Endodermal cell (in vitro differentiated cells): ENCODE results near the gene PTPRE. TPM values are rescaled to one million over a fixed set of nuclear protein-coding genes. Genes with fewer than 3 reads are reported as not detected.

Experiments
- DNase-seq: peaks from one replicate; pipeline ENCODE4 v3.0.0-alpha.2; 2017
- H3K27ac ChIP-seq: 2 replicates; pipeline ENCODE4 v1.5.1; 2013; ENCODE audit warnings: mild to moderate bottlenecking, low read depth, low read length, moderate library complexity
- H3K27me3 ChIP-seq: 2 replicates; pipeline ENCODE4 v1.6.1; 2013; ENCODE audit warnings: mild to moderate bottlenecking, low read length, moderate library complexity; ENCODE audit not compliant: insufficient read depth, control insufficient read depth, poor library complexity, severe bottlenecking
- H3K36me3 ChIP-seq: 2 replicates; pipeline ENCODE4 v1.7.0; 2013; ENCODE audit warnings: mild to moderate bottlenecking, low read length, moderate library complexity; ENCODE audit not compliant: control insufficient read depth, insufficient read depth
- H3K4me1 ChIP-seq: one replicate; pipeline ENCODE4 v1.7.0; 2013; ENCODE audit warnings: low read length; ENCODE audit not compliant: control insufficient read depth, insufficient read depth
- H3K4me3 ChIP-seq: 2 replicates; pipeline ENCODE4 v1.5.1; 2013; ENCODE audit warnings: mild to moderate bottlenecking, low read length, moderate library complexity
- H3K9ac ChIP-seq: 2 replicates; pipeline ENCODE4 v1.6.1; 2013; ENCODE audit warnings: mild to moderate bottlenecking, low read length, moderate library complexity; ENCODE audit not compliant: poor library complexity, severe bottlenecking; ENCODE audit errors: extremely low read depth
- H3K9me3 ChIP-seq: 2 replicates; pipeline ENCODE4 v1.6.1; 2013; ENCODE audit warnings: mild to moderate bottlenecking, low read length, moderate library complexity; ENCODE audit not compliant: control insufficient read depth
- H3K27ac Mint-ChIP-seq: 2 replicates; pipeline ENCODE4 v1.8.0; 2020; ENCODE audit warnings: mixed read lengths
- H3K27me3 Mint-ChIP-seq: 2 replicates; pipeline ENCODE4 v1.8.0; 2021; ENCODE audit warnings: mild to moderate bottlenecking, mixed read lengths; ENCODE audit not compliant: insufficient read depth
- H3K36me3 Mint-ChIP-seq: 2 replicates; pipeline ENCODE4 v1.8.0; 2020; ENCODE audit warnings: low read depth, mixed read lengths
- H3K4me1 Mint-ChIP-seq: 2 replicates; pipeline ENCODE4 v1.8.0; 2020; ENCODE audit warnings: mixed read lengths
- H3K4me3 Mint-ChIP-seq: 2 replicates; pipeline ENCODE4 v1.8.0; 2020; ENCODE audit warnings: mild to moderate bottlenecking, moderate library complexity, mixed read lengths
- H3K9me3 Mint-ChIP-seq: 2 replicates; pipeline ENCODE4 v1.8.0; 2020; ENCODE audit warnings: mild to moderate bottlenecking, mixed read lengths
- CTCF ChIP-seq: fragments of 200-600 bp; sonication (generic); conservative IDR thresholded peaks from 2 replicates; pipeline ENCODE4 v1.5.0; 2021; ENCODE audit warnings: antibody characterized with exemption, mild to moderate bottlenecking
- WGBS, 2 experiments: methylation state at CpG; one replicate each; pipeline versions ENCODE4 v1.1.5 to v1.1.7; 2013; ENCODE audit warnings: missing lambda C conversion rate in 2 of 2, mixed read lengths in 1 of 2; ENCODE audit not compliant: insufficient coverage in 1 of 2, insufficient read length in 1 of 2; 5-methylcytosine and 5-hydroxymethylcytosine counted together
- total RNA-seq, 2 donors: library from RNA; stranded (reverse); fragmentation: NEBNext Ultra II Directional in 1 of 2; extraction: Animal tissue kit (Norgen Biotek cat#: 25700) in 1 of 2; gene quantifications; 2 replicates in 1 of 2; 3 replicates in 1 of 2; pipeline ENCODE4 v1.2.1, GENCODE V29; 2021

Gene PTPRE
- total RNA-seq, 2 donors from 2014 or later: 0.75 to 3.0 TPM

- peaks cover 100% of the 10 kb centered on the region for H3K36me3 ChIP-seq
- H3K4me3 ChIP-seq: no peak overlapping the region
- no peak overlapping the region for H3K9ac ChIP-seq
- H3K4me1 Mint-ChIP-seq: no peaks in the 10 kb centered on the region
- 97 to 100% methylated on average over 2 to 4 of the region's 4 CpGs for WGBS, 2 experiments
- no peaks in the 10 kb centered on the region for H3K9me3 ChIP-seq
- no peaks in the 10 kb centered on the region for H3K4me1 ChIP-seq
- no peaks in the 10 kb centered on the region for H3K27me3 Mint-ChIP-seq
- no peaks in the 10 kb centered on the region for H3K27me3 ChIP-seq
- no peak for DNase-seq
- H3K27ac ChIP-seq: no peak overlapping the region
- H3K9me3 Mint-ChIP-seq: no peaks in the 10 kb centered on the region
- no peak overlapping the region for H3K27ac Mint-ChIP-seq
- TF ChIP-seq CTCF: no peak
- no peak overlapping the region for H3K4me3 Mint-ChIP-seq
- peaks cover 32% of the 10 kb centered on the region for H3K36me3 Mint-ChIP-seq
These were observed 198.5 kb downstream of the PTPRE start for GRCh38 chr10:128105383-128105782.

- no peak overlapping the region for H3K4me3 ChIP-seq
- peaks cover 98% of the 10 kb centered on the region for H3K36me3 ChIP-seq
- H3K9ac ChIP-seq: no peak overlapping the region
- H3K9me3 Mint-ChIP-seq: no peaks in the 10 kb centered on the region
- no peak overlapping the region for H3K27ac Mint-ChIP-seq
- H3K27ac ChIP-seq: no peak overlapping the region
- DNase-seq: no peak
- H3K27me3 Mint-ChIP-seq: no peaks in the 10 kb centered on the region
- WGBS, 2 experiments: 93 to 98% methylated on average over 3 to 4 of the region's 4 CpGs
- H3K36me3 Mint-ChIP-seq: peaks cover 34% of the 10 kb centered on the region
- H3K4me3 Mint-ChIP-seq: no peak overlapping the region
- no peaks in the 10 kb centered on the region for H3K4me1 ChIP-seq
- no peaks in the 10 kb centered on the region for H3K27me3 ChIP-seq
- no peaks in the 10 kb centered on the region for H3K9me3 ChIP-seq
- H3K4me1 Mint-ChIP-seq: no peaks in the 10 kb centered on the region
- no peak for TF ChIP-seq CTCF
These were observed 202.8 kb downstream of the PTPRE start for GRCh38 chr10:128109707-128110106.

GRCh38 chr10:128110339-128110738 is 203.4 kb downstream of the PTPRE start:
- Histone ChIP-seq H3K9me3 (no peaks in the 10 kb centered on the region), H3K9ac (no peak overlapping the region), H3K4me1 (no peaks in the 10 kb centered on the region), H3K27ac (no peak overlapping the region), H3K27me3 (no peaks in the 10 kb centered on the region), H3K4me3 (no peak overlapping the region), H3K36me3 (peaks cover 98% of the 10 kb centered on the region)
- no peak overlapping the region for H3K27ac Mint-ChIP-seq
- no peak for DNase-seq
- no peaks in the 10 kb centered on the region for H3K9me3 Mint-ChIP-seq
- WGBS, 2 experiments: 99 to 100% methylated on average over 1 to 3 of the region's 3 CpGs
- H3K36me3 Mint-ChIP-seq: peaks cover 35% of the 10 kb centered on the region
- no peak overlapping the region for H3K4me3 Mint-ChIP-seq
- TF ChIP-seq CTCF: no peak
- H3K27me3 Mint-ChIP-seq: no peaks in the 10 kb centered on the region
- no peaks in the 10 kb centered on the region for H3K4me1 Mint-ChIP-seq
